GM23338 (cell line): ENCODE data around the gene CCDC6.

Experiments used
- CREB1 ChIP-seq: fragments of 250-450 bp; sonication (Bioruptor Pico); IDR thresholded peaks from 2 replicates; pipeline ENCODE4 v1.5.0; 2020; ENCODE audit warnings: low read depth, mild to moderate bottlenecking, moderate library complexity
- CTCF ChIP-seq, 2 experiments: fragments of 200-600 bp in 1 of 2; sonication (generic) in 1 of 2; conservative IDR thresholded peaks; 2 replicates each; pipeline versions ENCODE4 v1.5.1 to v1.6.1; 2016 to 2017; ENCODE audit warnings: antibody characterized with exemption in 2 of 2, low read depth in 2 of 2, mild to moderate bottlenecking in 2 of 2, moderate library complexity in 1 of 2
- ETS1 ChIP-seq: IDR thresholded peaks from 2 replicates; pipeline ENCODE4 v1.6.1; 2016; ENCODE audit warnings: antibody characterized with exemption
- EZH2 ChIP-seq: fragments of 200-600 bp; sonication (generic); IDR thresholded peaks from one replicate; pipeline ENCODE4 v1.8.0; 2017; ENCODE audit warnings: antibody characterized with exemption, mild to moderate bottlenecking, low read depth; ENCODE audit not compliant: unreplicated experiment
- EZH2phosphoT487 ChIP-seq: fragments of 200-600 bp; sonication (generic); IDR thresholded peaks from one replicate; pipeline ENCODE4 v1.8.1; 2018; ENCODE audit warnings: antibody characterized with exemption; ENCODE audit not compliant: unreplicated experiment
- POLR2AphosphoS5 ChIP-seq: IDR thresholded peaks from 2 replicates; pipeline ENCODE4 v1.6.1; 2016; ENCODE audit warnings: antibody characterized with exemption, low read depth
- REST ChIP-seq: IDR thresholded peaks from one replicate; pipeline ENCODE4 v1.6.1; 2018; ENCODE audit warnings: antibody characterized with exemption; ENCODE audit not compliant: unreplicated experiment
- ZNF114 ChIP-seq: fragments of 250-450 bp; sonication (Bioruptor Pico); IDR thresholded peaks from 2 replicates; pipeline ENCODE4 v1.5.0; 2020; ENCODE audit warnings: mild to moderate bottlenecking, moderate library complexity
- ZNF331 ChIP-seq: fragments of 250-450 bp; sonication (Bioruptor Pico); IDR thresholded peaks from 2 replicates; pipeline ENCODE4 v1.5.0; 2020; ENCODE audit warnings: low read depth, mild to moderate bottlenecking, moderate library complexity

- TF ChIP-seq CTCF (conservative IDR thresholded peaks at IDR 0.05; ENCODE audit: low read depth in 2 of 2) (no peak), EZH2 (no peak), POLR2AphosphoS5 (no peak), REST (no peak), ZNF331 (no peak), ETS1 (no peak), ZNF114 (no peak), EZH2phosphoT487 (no peak), CREB1 (no peak)
These were observed 37.4 kb downstream of the CCDC6 start for GRCh38 chr10:59868696-59869593.
